Measurements from ENCODE around the gene RAP1GDS1.
"Not testable (repeated sequence)": the region's sequence is repeated elsewhere in the genome, so short reads cannot be mapped to it uniquely, and the experiment has no call there.

RAP1GDS1 gene

GRCh38 chr4:98452091-98452490, 190.9 kb downstream of the RAP1GDS1 start:
- no peak overlapping the region for H3K9ac ChIP-seq (ENCODE audit: low read depth, low read length)
- H3K4me1 ChIP-seq (ENCODE audit: insufficient read depth, low read length), result no peaks in the 10 kb centered on the region

GRCh38 chr4:98457422-98457821, 196.2 kb downstream of the RAP1GDS1 start:
- H3K4me1 ChIP-seq (ENCODE audit: insufficient read depth, low read length); H3K9ac ChIP-seq (ENCODE audit: low read depth, low read length); H3K9me3 ChIP-seq (ENCODE audit: control insufficient read depth, insufficient read depth, low read length); H3K36me3 ChIP-seq (ENCODE audit: insufficient read depth, low read length): not testable (repeated sequence)

More at GRCh38 chr4:98452091-98452490, 190.9 kb downstream of the RAP1GDS1 start:
- Histone ChIP-seq H3K36me3 (ENCODE audit: insufficient read depth, low read length) (no peaks in the 10 kb centered on the region), H3K9me3 (ENCODE audit: control insufficient read depth, insufficient read depth, low read length) (no peaks in the 10 kb centered on the region)

GRCh38 chr4:98461121-98461865, 200.1 kb downstream of the RAP1GDS1 start:
- H3K36me3 ChIP-seq (ENCODE audit: insufficient read depth, low read length); H3K9ac ChIP-seq (ENCODE audit: low read depth, low read length); H3K9me3 ChIP-seq (ENCODE audit: control insufficient read depth, insufficient read depth, low read length); H3K4me1 ChIP-seq (ENCODE audit: insufficient read depth, low read length): not testable (repeated sequence)

GRCh38 chr4:98462487-98462886, 201.3 kb downstream of the RAP1GDS1 start:
- H3K36me3 ChIP-seq (ENCODE audit: insufficient read depth, low read length), result no peaks in the 10 kb centered on the region

DNA sequence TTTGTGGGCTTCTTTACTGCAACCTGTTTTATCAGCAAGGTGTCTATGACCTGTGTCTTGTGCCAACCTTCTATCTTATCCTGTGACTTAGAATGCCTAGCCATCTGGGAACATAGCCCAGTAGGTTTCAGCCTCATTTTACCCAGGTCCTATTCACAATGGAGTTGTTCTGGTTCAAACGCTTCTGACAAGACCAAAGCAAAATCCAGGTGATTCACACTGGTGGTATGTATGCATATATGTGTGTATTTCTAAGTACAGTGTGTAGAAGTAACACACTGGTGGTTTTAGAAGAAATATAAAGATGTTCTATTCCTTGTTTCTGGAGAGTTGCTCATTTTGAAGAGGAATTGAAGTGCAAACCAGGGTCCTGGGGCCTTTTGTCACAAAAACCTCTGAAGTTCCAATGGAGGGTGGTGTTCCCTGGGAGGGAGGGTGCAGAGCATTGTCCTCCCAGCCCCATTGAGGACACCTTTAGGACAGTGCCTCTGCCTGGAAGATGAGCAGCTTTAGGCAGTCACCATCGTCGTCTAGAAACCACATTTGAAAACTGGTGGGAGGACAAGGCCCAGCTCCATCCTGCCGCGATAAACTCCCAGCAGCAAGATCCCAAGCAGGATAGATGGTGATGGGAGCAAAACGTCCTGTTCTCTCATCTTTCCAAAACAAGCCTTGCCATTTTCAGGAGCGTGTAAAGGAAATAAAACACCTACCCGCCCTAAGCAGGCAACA, 205.8 kb downstream of the RAP1GDS1 start:
- Histone ChIP-seq H3K4me1 (ENCODE audit: insufficient read depth, low read length) (no peaks in the 10 kb centered on the region), H3K9me3 (ENCODE audit: control insufficient read depth, insufficient read depth, low read length) (no peaks in the 10 kb centered on the region), H3K9ac (ENCODE audit: low read depth, low read length) (no peak overlapping the region), H3K36me3 (ENCODE audit: insufficient read depth, low read length) (peaks cover 3% of the 10 kb centered on the region; the same call in 1 of the 2 replicates)

More at GRCh38 chr4:98462487-98462886, 201.3 kb downstream of the RAP1GDS1 start:
- Histone ChIP-seq H3K4me1 (ENCODE audit: insufficient read depth, low read length) (no peaks in the 10 kb centered on the region), H3K9ac (ENCODE audit: low read depth, low read length) (no peak overlapping the region), H3K9me3 (ENCODE audit: control insufficient read depth, insufficient read depth, low read length) (no peaks in the 10 kb centered on the region)

- H3K36me3 ChIP-seq (ENCODE audit: insufficient read depth, low read length), result peaks cover 4% of the 10 kb centered on the region; the same call in 1 of the 2 replicates
- peak overlapping the region; percentile 57; the same call in 1 of the 2 replicates for H3K9ac ChIP-seq (ENCODE audit: low read depth, low read length)
- H3K4me1 ChIP-seq (ENCODE audit: insufficient read depth, low read length), result no peaks in the 10 kb centered on the region
- no peaks in the 10 kb centered on the region for H3K9me3 ChIP-seq (ENCODE audit: control insufficient read depth, insufficient read depth, low read length)
Measured at GRCh38 chr4:98467627-98468072, 206.5 kb downstream of the RAP1GDS1 start.

- H3K4me1 ChIP-seq (ENCODE audit: insufficient read depth, low read length), result no peaks in the 10 kb centered on the region
- no peak overlapping the region for H3K9ac ChIP-seq (ENCODE audit: low read depth, low read length)
- H3K9me3 ChIP-seq (ENCODE audit: control insufficient read depth, insufficient read depth, low read length), result no peaks in the 10 kb centered on the region
- peaks cover 4% of the 10 kb centered on the region; the same call in 1 of the 2 replicates for H3K36me3 ChIP-seq (ENCODE audit: insufficient read depth, low read length)
Measured at GRCh38 chr4:98468709-98469108, 207.5 kb downstream of the RAP1GDS1 start.

DNA sequence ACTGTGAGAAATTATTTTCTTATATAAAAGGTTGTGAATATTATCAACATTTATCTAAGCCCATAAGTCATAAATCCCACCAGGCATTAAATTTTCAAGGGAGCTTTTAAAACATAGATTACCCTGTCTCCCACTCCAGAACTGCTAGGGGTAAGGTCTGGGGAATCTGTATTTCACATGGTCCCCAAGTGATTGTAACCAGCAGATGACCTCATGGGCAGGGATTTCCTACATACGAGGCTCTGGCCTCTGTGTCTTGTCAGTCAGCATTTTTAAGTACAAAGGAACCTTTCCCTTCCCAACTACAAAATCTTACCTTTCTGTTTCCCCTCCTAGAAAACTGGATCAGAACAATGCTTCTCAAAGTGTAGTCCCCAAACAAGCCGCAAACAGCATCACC, 208.6 kb downstream of the RAP1GDS1 start:
- Histone ChIP-seq H3K9me3 (ENCODE audit: control insufficient read depth, insufficient read depth, low read length) (no peaks in the 10 kb centered on the region), H3K9ac (ENCODE audit: low read depth, low read length) (no peak overlapping the region), H3K36me3 (ENCODE audit: insufficient read depth, low read length) (peaks cover 4% of the 10 kb centered on the region; the same call in 1 of the 2 replicates), H3K4me1 (ENCODE audit: insufficient read depth, low read length) (no peaks in the 10 kb centered on the region)

GRCh38 chr4:98470366-98470765, 209.2 kb downstream of the RAP1GDS1 start:
- H3K9ac ChIP-seq (ENCODE audit: low read depth, low read length), result no peak overlapping the region
- H3K9me3 ChIP-seq (ENCODE audit: control insufficient read depth, insufficient read depth, low read length), result no peaks in the 10 kb centered on the region
- H3K4me1 ChIP-seq (ENCODE audit: insufficient read depth, low read length), result no peaks in the 10 kb centered on the region
- H3K36me3 ChIP-seq (ENCODE audit: insufficient read depth, low read length), result peaks cover 4% of the 10 kb centered on the region; the same call in 1 of the 2 replicates

DNA sequence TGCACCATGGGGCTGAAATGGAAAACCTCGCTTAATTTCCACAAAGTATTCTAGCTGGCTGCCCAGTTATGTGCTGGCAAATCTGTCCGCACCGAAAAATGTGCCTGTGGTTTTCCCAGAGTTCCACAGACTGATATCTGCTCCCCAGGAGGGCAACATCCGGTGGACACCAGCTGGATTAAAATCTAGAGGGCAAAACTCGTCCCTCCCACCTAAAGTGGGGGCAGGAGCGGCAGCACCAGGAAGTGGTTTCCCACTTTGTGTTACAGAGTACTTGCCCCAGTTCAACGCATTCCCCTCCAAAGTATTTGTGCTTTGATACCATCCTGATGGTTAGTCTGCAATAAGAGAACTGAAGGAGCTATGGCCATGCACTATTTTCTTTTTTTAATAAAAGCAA, 209.6 kb downstream of the RAP1GDS1 start:
- H3K4me1 ChIP-seq (ENCODE audit: insufficient read depth, low read length), result no peaks in the 10 kb centered on the region
- H3K9ac ChIP-seq (ENCODE audit: low read depth, low read length), result no peak overlapping the region
- peaks cover 4% of the 10 kb centered on the region; the same call in 1 of the 2 replicates for H3K36me3 ChIP-seq (ENCODE audit: insufficient read depth, low read length)
- no peaks in the 10 kb centered on the region for H3K9me3 ChIP-seq (ENCODE audit: control insufficient read depth, insufficient read depth, low read length)

- H3K4me1 ChIP-seq (ENCODE audit: insufficient read depth, low read length), result no peaks in the 10 kb centered on the region
- no peak overlapping the region for H3K9ac ChIP-seq (ENCODE audit: low read depth, low read length)
- no peaks in the 10 kb centered on the region for H3K9me3 ChIP-seq (ENCODE audit: control insufficient read depth, insufficient read depth, low read length)
- peaks cover 4% of the 10 kb centered on the region; the same call in 1 of the 2 replicates for H3K36me3 ChIP-seq (ENCODE audit: insufficient read depth, low read length)
Measured at GRCh38 chr4:98473046-98473445, 211.9 kb downstream of the RAP1GDS1 start.

GRCh38 chr4:98474408-98474844, 213.2 kb downstream of the RAP1GDS1 start:
- Histone ChIP-seq H3K9me3 (ENCODE audit: control insufficient read depth, insufficient read depth, low read length) (no peaks in the 10 kb centered on the region), H3K4me1 (ENCODE audit: insufficient read depth, low read length) (no peaks in the 10 kb centered on the region), H3K36me3 (ENCODE audit: insufficient read depth, low read length) (peaks cover 4% of the 10 kb centered on the region; the same call in 1 of the 2 replicates), H3K9ac (ENCODE audit: low read depth, low read length) (no peak overlapping the region)

- peaks cover 2% of the 10 kb centered on the region; the same call in 1 of the 2 replicates for H3K36me3 ChIP-seq (ENCODE audit: insufficient read depth, low read length)
- H3K9me3 ChIP-seq (ENCODE audit: control insufficient read depth, insufficient read depth, low read length), result no peaks in the 10 kb centered on the region
- H3K4me1 ChIP-seq (ENCODE audit: insufficient read depth, low read length), result no peaks in the 10 kb centered on the region; the same call in 1 of the 2 replicates
- no peak overlapping the region for H3K9ac ChIP-seq (ENCODE audit: low read depth, low read length)
Measured at GRCh38 chr4:98476891-98477290, 215.7 kb downstream of the RAP1GDS1 start.

DNA sequence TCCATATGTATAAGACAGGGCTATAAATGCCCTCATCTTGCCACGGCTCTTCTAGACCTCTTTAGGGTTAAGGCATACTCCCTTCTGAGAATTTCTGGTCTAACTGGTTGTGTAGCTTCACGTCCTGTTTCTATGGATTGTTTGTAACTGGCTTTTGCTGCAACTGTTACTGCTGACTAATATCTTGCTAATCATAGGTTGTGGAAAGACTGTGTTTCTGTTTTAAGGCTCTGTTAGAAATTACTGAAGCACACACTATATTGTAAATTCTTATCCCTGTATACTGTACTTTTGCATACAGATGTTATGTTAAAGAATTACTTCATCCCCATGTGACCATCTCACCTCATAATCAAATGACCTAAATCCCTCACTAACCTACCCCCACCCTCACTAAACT, 218.4 kb downstream of the RAP1GDS1 start:
- not testable (repeated sequence) for H3K36me3 ChIP-seq (ENCODE audit: insufficient read depth, low read length); H3K4me1 ChIP-seq (ENCODE audit: insufficient read depth, low read length); H3K9ac ChIP-seq (ENCODE audit: low read depth, low read length); H3K9me3 ChIP-seq (ENCODE audit: control insufficient read depth, insufficient read depth, low read length)

Data from ES-I3 (cell line).